HPDE6-E6E7 (cell line): ENCODE results near the gene ZNF583.

Experiments used
- DNase-seq: peaks from one replicate; pipeline ENCODE4 v3.0.0; 2011; ENCODE audit warnings: missing footprints; ENCODE audit errors: extremely low spot score

The ZNF583 gene

GRCh38 chr19:56474308-56474707 lies 70.2 kb downstream of the ZNF583 start:
- no peak for DNase-seq

- no peak for DNase-seq
These were observed 72.0 kb downstream of the ZNF583 start for GRCh38 chr19:56476093-56476492.
